ENCODE results near the gene FRMD4A. TPM values are rescaled to one million over a fixed set of nuclear protein-coding genes. Genes with fewer than 3 reads are reported as not detected.

The FRMD4A gene
- total RNA-seq, 2 experiments from 2014 or later, result 0.17 TPM; not detected in 1

DNA sequence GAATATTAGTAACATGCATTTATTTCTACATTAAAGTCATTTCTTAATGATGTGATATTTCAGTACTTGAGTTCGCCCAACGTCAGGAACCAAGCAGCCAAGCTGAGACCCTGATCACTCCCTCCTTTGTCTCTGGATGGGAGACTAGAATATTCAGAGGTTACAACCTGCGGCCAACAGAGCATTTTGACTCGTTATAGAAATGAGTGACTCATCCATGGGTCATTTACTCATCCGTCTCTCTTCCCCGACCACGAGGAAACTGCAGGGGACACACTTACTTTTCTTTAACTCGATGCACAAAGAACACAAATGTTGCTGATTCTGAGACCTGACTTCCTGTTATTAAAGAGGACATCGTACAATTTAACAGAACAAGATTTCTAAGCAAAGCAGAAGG is 343.3 kb downstream of the FRMD4A start:
- H4K20me1 ChIP-seq (ENCODE audit: insufficient read depth, low read length), result no peaks in the 10 kb centered on the region
- no peaks in the 10 kb centered on the region for H3K9me3 ChIP-seq (ENCODE audit: low read length)
- TF ChIP-seq EZH2phosphoT487 (IDR thresholded peaks at IDR 0.05; ENCODE audit: borderline replicate concordance, low read depth, low read length), result no peak
- TF ChIP-seq, protein P1, sequence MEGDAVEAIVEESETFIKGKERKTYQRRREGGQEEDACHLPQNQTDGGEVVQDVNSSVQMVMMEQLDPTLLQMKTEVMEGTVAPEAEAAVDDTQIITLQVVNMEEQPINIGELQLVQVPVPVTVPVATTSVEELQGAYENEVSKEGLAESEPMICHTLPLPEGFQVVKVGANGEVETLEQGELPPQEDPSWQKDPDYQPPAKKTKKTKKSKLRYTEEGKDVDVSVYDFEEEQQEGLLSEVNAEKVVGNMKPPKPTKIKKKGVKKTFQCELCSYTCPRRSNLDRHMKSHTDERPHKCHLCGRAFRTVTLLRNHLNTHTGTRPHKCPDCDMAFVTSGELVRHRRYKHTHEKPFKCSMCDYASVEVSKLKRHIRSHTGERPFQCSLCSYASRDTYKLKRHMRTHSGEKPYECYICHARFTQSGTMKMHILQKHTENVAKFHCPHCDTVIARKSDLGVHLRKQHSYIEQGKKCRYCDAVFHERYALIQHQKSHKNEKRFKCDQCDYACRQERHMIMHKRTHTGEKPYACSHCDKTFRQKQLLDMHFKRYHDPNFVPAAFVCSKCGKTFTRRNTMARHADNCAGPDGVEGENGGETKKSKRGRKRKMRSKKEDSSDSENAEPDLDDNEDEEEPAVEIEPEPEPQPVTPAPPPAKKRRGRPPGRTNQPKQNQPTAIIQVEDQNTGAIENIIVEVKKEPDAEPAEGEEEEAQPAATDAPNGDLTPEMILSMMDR (conservative IDR thresholded peaks at IDR 0.05; ENCODE audit: low read length), result no peak
- H2AFZ ChIP-seq (ENCODE audit: low read length), result no peak overlapping the region
- POLR2A ChIA-PET, result no interaction called here
- no peaks in the 10 kb centered on the region for H3K79me2 ChIP-seq (ENCODE audit: insufficient read depth, low read depth, low read length)
- no peak for DNase-seq (ENCODE audit: low spot score)
- H3K36me3 ChIP-seq (ENCODE audit: insufficient read depth, low read length), result no peaks in the 10 kb centered on the region
- intact Hi-C loops (cut with micrococcal nuclease; ENCODE audit: unreplicated experiment), result no loop called here
- no peak overlapping the region for H3K4me3 ChIP-seq (ENCODE audit: low read depth, low read length, poor library complexity, severe bottlenecking)
- H3K27ac ChIP-seq (ENCODE audit: low read depth, low read length, poor library complexity, severe bottlenecking), result no peak overlapping the region
- BruUV-seq (replicated peaks), result no TSS peak
- H3K4me2 ChIP-seq (ENCODE audit: low read length), result no peak overlapping the region
- CTCF ChIA-PET (ENCODE audit: unreplicated experiment), result no interaction called here
- H3K9me2 ChIP-seq (ENCODE audit: insufficient read depth, low read length), result no peaks in the 10 kb centered on the region
- no peaks in the 10 kb centered on the region for H3K4me1 ChIP-seq (ENCODE audit: insufficient read depth, low read length, poor library complexity, severe bottlenecking)

DNA sequence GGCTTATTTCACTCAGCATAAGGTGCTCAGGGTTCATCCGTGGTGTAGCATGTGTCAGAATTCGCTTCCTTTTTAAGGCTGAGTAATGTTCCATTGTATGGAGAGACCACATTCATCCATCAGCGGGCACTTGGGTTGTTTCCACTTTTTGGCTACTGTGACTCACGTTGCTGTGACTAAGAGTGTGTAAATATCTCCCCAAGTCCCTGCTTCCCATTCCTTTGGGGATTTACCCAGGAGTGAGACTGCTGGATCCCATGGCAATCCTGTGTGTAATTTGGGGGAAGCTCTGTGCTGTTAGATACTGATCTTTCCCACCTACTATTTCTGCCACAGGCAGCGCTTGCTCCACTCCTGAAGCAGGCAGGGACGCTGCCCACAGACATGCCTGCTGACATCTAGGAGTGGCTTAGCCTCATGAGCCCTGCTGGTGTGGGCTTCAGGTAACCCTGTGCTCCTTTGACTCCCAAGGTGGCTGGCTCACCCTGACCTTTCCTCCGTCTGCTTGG is 346.0 kb downstream of the FRMD4A start:
- ChIA-PET CTCF (ENCODE audit: unreplicated experiment) (no interaction called here), POLR2A (no interaction called here)
- intact Hi-C loops (cut with micrococcal nuclease; ENCODE audit: unreplicated experiment), result no loop called here

DNA sequence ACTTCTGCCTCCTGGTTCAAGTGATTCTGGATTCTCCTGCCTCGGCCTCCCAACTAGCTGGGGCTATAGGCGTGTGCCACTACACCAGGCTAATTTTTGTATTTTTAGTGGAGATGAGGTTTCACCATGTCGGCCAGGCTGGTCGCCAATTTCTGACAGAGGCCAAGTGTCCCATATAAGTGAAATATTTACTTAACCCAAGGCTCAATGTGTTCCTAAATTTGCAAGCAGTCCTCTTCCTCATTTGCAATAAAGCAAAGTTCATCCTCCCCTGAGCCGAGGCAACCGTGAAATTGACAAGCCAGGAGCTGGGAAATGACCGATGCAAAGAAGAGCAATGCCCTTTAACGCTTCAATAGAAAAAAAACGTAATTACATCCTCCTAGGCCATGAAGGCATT is 347.7 kb downstream of the FRMD4A start:
- POLR2A ChIA-PET, result no interaction called here
- Histone ChIP-seq H3K4me1 (ENCODE audit: insufficient read depth, low read length, poor library complexity, severe bottlenecking) (no peaks in the 10 kb centered on the region), H3K27ac (ENCODE audit: low read depth, low read length, poor library complexity, severe bottlenecking) (no peak overlapping the region), H3K4me3 (ENCODE audit: low read depth, low read length, poor library complexity, severe bottlenecking) (no peak overlapping the region), H3K9me3 (ENCODE audit: low read length) (no peaks in the 10 kb centered on the region), H3K79me2 (ENCODE audit: insufficient read depth, low read depth, low read length) (no peaks in the 10 kb centered on the region), H4K20me1 (ENCODE audit: insufficient read depth, low read length) (no peaks in the 10 kb centered on the region), H2AFZ (ENCODE audit: low read length) (no peak overlapping the region), H3K4me2 (ENCODE audit: low read length) (no peak overlapping the region), H3K9me2 (ENCODE audit: insufficient read depth, low read length) (no peaks in the 10 kb centered on the region), H3K36me3 (ENCODE audit: insufficient read depth, low read length) (no peaks in the 10 kb centered on the region)
- TF ChIP-seq, protein P1 (conservative IDR thresholded peaks at IDR 0.05; ENCODE audit: low read length), result no peak
- TF ChIP-seq EZH2phosphoT487 (IDR thresholded peaks at IDR 0.05; ENCODE audit: borderline replicate concordance, low read depth, low read length), result no peak
- intact Hi-C loops (cut with micrococcal nuclease; ENCODE audit: unreplicated experiment), result no loop called here
- no peak for DNase-seq (ENCODE audit: low spot score)
- BruUV-seq (replicated peaks), result no TSS peak
- CTCF ChIA-PET (ENCODE audit: unreplicated experiment), result no interaction called here

More for the DNA sequence above, 346.0 kb downstream of the FRMD4A start:
- Histone ChIP-seq H3K36me3 (ENCODE audit: insufficient read depth, low read length) (no peaks in the 10 kb centered on the region), H2AFZ (ENCODE audit: low read length) (no peak overlapping the region), H3K79me2 (ENCODE audit: insufficient read depth, low read depth, low read length) (no peaks in the 10 kb centered on the region), H3K9me3 (ENCODE audit: low read length) (no peaks in the 10 kb centered on the region), H3K27ac (ENCODE audit: low read depth, low read length, poor library complexity, severe bottlenecking) (no peak overlapping the region), H3K9me2 (ENCODE audit: insufficient read depth, low read length) (no peaks in the 10 kb centered on the region), H3K4me2 (ENCODE audit: low read length) (no peak overlapping the region), H3K4me3 (ENCODE audit: low read depth, low read length, poor library complexity, severe bottlenecking) (no peak overlapping the region), H3K4me1 (ENCODE audit: insufficient read depth, low read length, poor library complexity, severe bottlenecking) (no peaks in the 10 kb centered on the region), H4K20me1 (ENCODE audit: insufficient read depth, low read length) (no peaks in the 10 kb centered on the region)
- no peak for DNase-seq (ENCODE audit: low spot score)
- no TSS peak for BruUV-seq (replicated peaks)
- TF ChIP-seq EZH2phosphoT487 (IDR thresholded peaks at IDR 0.05; ENCODE audit: borderline replicate concordance, low read depth, low read length), result no peak
- TF ChIP-seq, protein P1 (conservative IDR thresholded peaks at IDR 0.05; ENCODE audit: low read length), result no peak
